ENCODE data around the gene NCEH1. TPM values are rescaled to one million over a fixed set of nuclear protein-coding genes. Genes with fewer than 3 reads are reported as not detected.

Gene NCEH1
- total and polyA plus RNA-seq, 2 of the 4 experiments (the other 2 are of a cell fraction): 22.3 to 23.3 TPM

DNA sequence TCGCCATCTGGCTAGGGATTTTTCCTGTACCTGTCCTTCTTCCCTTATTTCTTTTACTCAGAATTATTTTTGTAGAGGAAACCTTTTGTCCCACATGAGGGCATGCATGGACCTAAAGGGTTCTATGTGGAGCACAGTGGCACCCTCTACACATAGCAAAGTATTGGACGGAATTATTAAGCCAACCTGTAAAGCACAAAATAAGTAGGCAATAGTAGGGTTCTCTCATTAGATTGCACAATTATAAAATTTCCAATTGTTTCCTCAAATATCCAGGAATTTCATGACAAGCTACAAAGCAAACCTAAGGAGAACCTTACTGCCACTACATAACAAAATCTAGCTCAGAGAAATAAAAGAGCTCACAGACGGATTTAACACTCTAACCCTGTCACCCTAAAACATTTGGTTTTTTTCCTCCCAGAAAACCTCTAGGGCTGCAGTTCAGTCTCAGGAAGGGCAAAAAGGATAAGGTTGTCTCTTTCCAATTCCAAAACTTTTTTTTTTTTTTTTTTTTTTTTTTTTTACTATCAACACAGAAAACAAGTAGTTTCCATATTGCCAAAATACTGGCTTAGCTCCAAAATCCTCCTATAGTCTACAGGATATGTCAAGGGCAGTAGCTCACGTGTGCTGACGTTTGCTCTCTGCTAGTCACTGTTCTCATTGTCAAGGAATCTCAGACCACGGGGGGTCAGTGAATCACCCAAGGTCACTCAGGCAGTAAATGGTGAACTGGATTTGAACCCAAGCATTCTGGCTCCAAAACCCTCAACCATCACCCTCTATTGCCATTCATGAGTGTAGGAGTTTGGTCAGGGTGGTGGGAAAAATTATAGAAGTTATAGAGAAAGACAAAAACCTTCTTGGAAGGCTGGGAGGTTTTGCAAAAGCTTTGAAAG lies 52.3 kb downstream of the NCEH1 start (continued):
- TF ChIP-seq MAZ (IDR thresholded peaks at IDR 0.05; ENCODE audit: borderline replicate concordance, low read depth, low read length) (no peak), CHD1 (IDR thresholded peaks at IDR 0.05; ENCODE audit: low read depth, low read length) (no peak), FOS (IDR thresholded peaks at IDR 0.05; ENCODE audit: low read depth, low read length) (peak; percentile 75)

DNA sequence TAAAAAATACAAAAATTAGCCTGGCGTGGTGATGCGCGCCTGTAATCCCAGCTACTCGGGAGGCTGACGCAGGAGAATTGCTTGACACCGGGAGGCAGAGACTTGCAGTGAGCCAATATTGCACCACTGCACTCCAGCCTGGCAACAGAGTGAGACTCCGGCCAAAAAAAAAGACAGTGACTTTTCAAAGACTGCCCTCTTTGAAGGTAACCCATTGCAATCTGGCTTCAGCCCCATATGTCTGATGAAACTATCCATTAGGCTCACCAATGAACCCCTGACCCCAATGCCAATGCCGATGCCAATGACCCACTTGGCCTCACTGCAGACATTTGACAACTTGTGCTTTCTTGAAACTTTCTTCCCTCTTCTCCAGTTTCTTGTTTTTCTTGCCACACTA lies 54.3 kb downstream of the NCEH1 start:
- no peak overlapping the region for H2BK5ac ChIP-seq (ENCODE audit: low read depth, low read length, poor library complexity, severe bottlenecking)
- in situ Hi-C loops (cut with MboI; ENCODE audit: low sequenced_read_pairs): no loop called here
- dilution Hi-C loops (cut with HindIII; ENCODE audit: low sequenced_read_pairs, unreplicated experiment): no loop called here

More for the DNA sequence above, 54.3 kb downstream of the NCEH1 start:
- Histone ChIP-seq H2BK15ac (ENCODE audit: low read depth, low read length) (no peak overlapping the region), H3K23ac (ENCODE audit: low read depth, low read length) (no peak overlapping the region), H4K5ac (ENCODE audit: low read depth, low read length) (no peak overlapping the region), H3K4me2 (ENCODE audit: low read depth, low read length) (no peak overlapping the region), H3K27me3 (ENCODE audit: control insufficient read depth, insufficient read depth, low read length) (no peaks in the 10 kb centered on the region), H2BK20ac (ENCODE audit: low read depth, low read length) (no peak overlapping the region), H3K18ac (ENCODE audit: low read depth, low read length) (no peak overlapping the region), H3K79me1 (ENCODE audit: low read depth in 1 of 2, low read length in 2 of 2) (peaks cover 35 to 60% of the 10 kb centered on the region in 2 experiments), H3K9me3 (ENCODE audit: control insufficient read depth, insufficient read depth, low read length) (no peaks in the 10 kb centered on the region), H3K4me1 (ENCODE audit: control insufficient read depth, insufficient read depth, low read length) (peaks cover 13% of the 10 kb centered on the region), H3K4me3 (ENCODE audit: insufficient read depth, low read depth, low read length) (no peak overlapping the region), H3K4ac (ENCODE audit: low read depth, low read length) (no peak overlapping the region), H2AK9ac (replicated peaks; ENCODE audit: low read depth, low read length, poor library complexity) (no peak overlapping the region), H2BK120ac (ENCODE audit: low read depth, low read length) (no peak overlapping the region), H4K91ac (ENCODE audit: insufficient read depth, low read depth, low read length) (no peak overlapping the region), H2AK5ac (ENCODE audit: low read depth, low read length) (no peak overlapping the region; the same call in 1 of the 2 replicates), H3K9ac (ENCODE audit: low read depth, low read length) (no peak overlapping the region), H3K27ac (ENCODE audit: insufficient read depth, low read length) (no peak overlapping the region), H3K56ac (ENCODE audit: extremely low read depth, insufficient read depth, low read length) (no peak overlapping the region), H4K8ac (ENCODE audit: low read depth in 2 of 2, low read length in 2 of 2) (no peak overlapping the region), H3K9me1 (ENCODE audit: insufficient read depth, low read length) (no peaks in the 10 kb centered on the region), H3K14ac (replicated peaks; ENCODE audit: low read depth, low read length) (no peak overlapping the region), H2AFZ (replicated peaks; ENCODE audit: low read length, poor library complexity) (no peak overlapping the region), H3K36me3 (ENCODE audit: control insufficient read depth, insufficient read depth, low read length) (no peaks in the 10 kb centered on the region), H4K20me1 (ENCODE audit: insufficient read depth, low read length) (no peaks in the 10 kb centered on the region)
- BruUV-seq (replicated peaks): no TSS peak
- DNase-seq (no peak), ATAC-seq (ENCODE audit: low read depth) (no peak)
- intact Hi-C loops (cut with micrococcal nuclease): no loop called here
- TF ChIP-seq, protein P1, sequence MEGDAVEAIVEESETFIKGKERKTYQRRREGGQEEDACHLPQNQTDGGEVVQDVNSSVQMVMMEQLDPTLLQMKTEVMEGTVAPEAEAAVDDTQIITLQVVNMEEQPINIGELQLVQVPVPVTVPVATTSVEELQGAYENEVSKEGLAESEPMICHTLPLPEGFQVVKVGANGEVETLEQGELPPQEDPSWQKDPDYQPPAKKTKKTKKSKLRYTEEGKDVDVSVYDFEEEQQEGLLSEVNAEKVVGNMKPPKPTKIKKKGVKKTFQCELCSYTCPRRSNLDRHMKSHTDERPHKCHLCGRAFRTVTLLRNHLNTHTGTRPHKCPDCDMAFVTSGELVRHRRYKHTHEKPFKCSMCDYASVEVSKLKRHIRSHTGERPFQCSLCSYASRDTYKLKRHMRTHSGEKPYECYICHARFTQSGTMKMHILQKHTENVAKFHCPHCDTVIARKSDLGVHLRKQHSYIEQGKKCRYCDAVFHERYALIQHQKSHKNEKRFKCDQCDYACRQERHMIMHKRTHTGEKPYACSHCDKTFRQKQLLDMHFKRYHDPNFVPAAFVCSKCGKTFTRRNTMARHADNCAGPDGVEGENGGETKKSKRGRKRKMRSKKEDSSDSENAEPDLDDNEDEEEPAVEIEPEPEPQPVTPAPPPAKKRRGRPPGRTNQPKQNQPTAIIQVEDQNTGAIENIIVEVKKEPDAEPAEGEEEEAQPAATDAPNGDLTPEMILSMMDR (conservative IDR thresholded peaks at IDR 0.05; ENCODE audit: low read depth, low read length): no peak
- WGBS, 2 experiments (ENCODE audit: extremely low coverage in 2 of 2, insufficient read length in 1 of 2): 86% methylated on average over 7 of the region's 8 CpGs; no CpG with 5 or more reads in 1 of the 2 experiments
- POLR2A ChIA-PET (ENCODE audit: unreplicated experiment): no interaction called here
- CTCF ChIA-PET: no interaction called here

Measured in IMR-90 (cell line).